Measurements from ENCODE around the gene ADA.

The ADA gene

GRCh38 chr20:44694159-44694558 lies 42.7 kb upstream of the ADA start:
- in situ Hi-C loops (cut with HindIII; ENCODE audit: low sequenced_read_pairs), result no loop called here
- no peak overlapping the region for H3K4me3 ChIP-seq (ENCODE audit: low read depth, low read length)
- no peak for DNase-seq (ENCODE audit: low read depth)
- TF ChIP-seq CTCF (IDR thresholded peaks at IDR 0.05; ENCODE audit: low read depth, low read length, missing control alignments), result no peak

DNA sequence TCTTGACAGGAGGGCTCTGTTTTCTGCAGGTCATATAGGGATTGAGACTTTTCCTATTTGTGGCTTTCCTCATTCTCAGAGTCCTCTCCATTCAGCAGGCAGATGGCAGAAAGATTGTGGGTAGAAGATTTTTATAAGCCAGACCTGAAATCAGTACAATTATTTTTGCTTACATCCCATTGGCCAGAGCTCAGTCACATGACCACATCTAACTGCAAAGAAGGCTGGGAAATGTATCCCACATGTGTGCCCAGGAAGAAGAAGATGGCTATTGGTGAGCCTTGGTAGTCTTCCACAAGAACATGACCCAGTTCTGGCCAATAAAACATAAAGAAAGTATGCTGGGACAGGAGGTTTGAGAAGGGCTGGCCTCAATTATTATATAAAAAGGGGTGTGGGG lies 42.1 kb upstream of the ADA start:
- in situ Hi-C loops (cut with HindIII; ENCODE audit: low sequenced_read_pairs), result no loop called here
- no peak for TF ChIP-seq CTCF (IDR thresholded peaks at IDR 0.05; ENCODE audit: low read depth, low read length, missing control alignments)
- H3K4me3 ChIP-seq (ENCODE audit: low read depth, low read length), result no peak overlapping the region
- DNase-seq (ENCODE audit: low read depth), result no peak

GRCh38 chr20:44692932-44693480 lies 41.5 kb upstream of the ADA start:
- H3K4me3 ChIP-seq (ENCODE audit: low read depth, low read length), result no peak overlapping the region
- in situ Hi-C loops (cut with HindIII; ENCODE audit: low sequenced_read_pairs), result no loop called here
- no peak for TF ChIP-seq CTCF (IDR thresholded peaks at IDR 0.05; ENCODE audit: low read depth, low read length, missing control alignments)
- peak; percentile 90 for DNase-seq (ENCODE audit: low read depth)

DNA sequence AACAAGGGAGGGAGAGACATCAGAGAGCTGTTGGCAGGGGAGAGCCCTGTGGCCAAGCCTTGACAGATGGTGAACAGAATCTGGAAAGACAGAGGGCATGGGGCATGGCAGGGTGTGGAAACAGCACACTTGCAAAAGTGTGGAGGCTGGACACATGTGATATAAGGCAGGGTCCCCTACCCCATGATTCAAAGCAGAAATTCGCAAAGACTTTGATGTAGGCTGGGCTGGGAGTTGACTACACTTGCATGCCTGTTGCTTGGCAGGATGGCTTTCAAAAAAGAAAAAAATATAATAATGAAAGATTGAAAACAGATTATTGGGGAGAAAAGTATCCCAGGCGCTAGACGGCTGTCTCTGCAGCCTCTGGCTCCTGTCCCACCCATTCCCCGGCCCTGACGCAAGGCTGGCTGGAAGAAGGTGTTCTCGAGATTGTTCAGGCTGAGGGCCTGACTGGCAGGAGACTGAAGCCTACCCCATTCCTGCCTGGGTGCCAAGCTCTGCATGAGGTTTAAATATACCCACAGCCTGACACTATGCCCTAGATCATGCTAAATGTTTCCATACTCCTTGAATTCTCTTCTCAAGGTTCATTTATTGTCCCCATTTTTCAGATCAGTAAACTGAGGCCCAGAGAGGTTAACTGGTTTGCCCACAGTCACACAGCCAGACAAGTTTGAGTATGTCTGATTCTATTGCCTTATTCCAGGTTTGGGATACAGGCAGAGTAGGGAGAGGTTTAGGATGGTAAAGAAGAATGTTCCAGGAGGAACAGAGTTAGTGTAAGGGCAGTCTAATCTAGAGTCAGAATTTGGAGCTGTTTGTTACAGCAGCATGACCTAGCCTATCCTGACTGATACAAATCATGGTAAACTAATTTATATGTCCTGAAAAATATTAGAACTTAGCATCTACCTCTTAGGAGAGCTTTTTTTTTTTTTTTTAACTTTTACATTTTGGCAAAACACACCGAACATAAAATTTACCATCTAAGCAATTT lies 40.2 kb upstream of the ADA start:
- in situ Hi-C loops (cut with HindIII; ENCODE audit: low sequenced_read_pairs), result no loop called here
- DNase-seq (ENCODE audit: low read depth), result no peak
- TF ChIP-seq CTCF (IDR thresholded peaks at IDR 0.05; ENCODE audit: low read depth, low read length, missing control alignments), result no peak
- H3K4me3 ChIP-seq (ENCODE audit: low read depth, low read length), result no peak overlapping the region

- TF ChIP-seq CTCF (IDR thresholded peaks at IDR 0.05; ENCODE audit: low read depth, low read length, missing control alignments), result no peak
- H3K4me3 ChIP-seq (ENCODE audit: low read depth, low read length), result no peak overlapping the region
- DNase-seq (ENCODE audit: low read depth), result no peak
- in situ Hi-C loops (cut with HindIII; ENCODE audit: low sequenced_read_pairs), result no loop called here
Measured at GRCh38 chr20:44690781-44691423, 39.4 kb upstream of the ADA start.

GRCh38 chr20:44689809-44690208 lies 38.3 kb upstream of the ADA start:
- TF ChIP-seq CTCF (IDR thresholded peaks at IDR 0.05; ENCODE audit: low read depth, low read length, missing control alignments), result no peak
- in situ Hi-C loops (cut with HindIII; ENCODE audit: low sequenced_read_pairs), result no loop called here

More at GRCh38 chr20:44689809-44690208, 38.3 kb upstream of the ADA start:
- no peak overlapping the region for H3K4me3 ChIP-seq (ENCODE audit: low read depth, low read length)
- DNase-seq (ENCODE audit: low read depth), result no peak

Data from astrocyte of the cerebellum (primary cell).